K562 (cell line): ENCODE results near the gene ENPP7. TPM values are rescaled to one million over a fixed set of nuclear protein-coding genes. Genes with fewer than 3 reads are reported as not detected.

ENCODE experiments used
- GTF3C2 ChIP-seq: IDR thresholded peaks from 3 replicates; pipeline ENCODE4 v1.6.1; 2011; ENCODE audit warnings: borderline replicate concordance, mild to moderate bottlenecking, moderate library complexity; ENCODE audit not compliant: insufficient read length; ENCODE audit errors: extremely low read depth
- RUNX1 ChIP-seq: sonication (generic); IDR thresholded peaks from 2 replicates; pipeline ENCODE4 v1.6.1; 2016; ENCODE audit warnings: antibody characterized with exemption, low read depth
- USF2 ChIP-seq: sonication (generic); formaldehyde crosslinking; IDR thresholded peaks from 2 replicates; pipeline ENCODE4 v1.5.0; 2020; ENCODE audit warnings: missing genetic modification reagents
- ZNF512 ChIP-seq: IDR thresholded peaks from 2 replicates; pipeline ENCODE4 v1.6.1; 2016; ENCODE audit warnings: missing genetic modification characterization, missing compliant biosample characterization
- polyA plus RNA-seq, 8 experiments: library from polyadenylated mRNA; depleted of rRNA in 4 of 8; stranded (reverse) in 5 of 8; unstranded in 3 of 8; fragments of >200 nt; fragmentation: Nextera tagmentation in 2 of 8; fragmentation: Illumina TruSeq in 1 of 8; extraction: Ambion mirVana in 2 of 8; extraction: Trizol in 1 of 8; gene quantifications; 2 replicates each; pipeline versions ENCODE4 v1.2.1 to v1.2.3, GENCODE V29; 2011 to 2014; ENCODE audit warnings: inconsistent platforms in 1 of 8, missing spikeins in 1 of 8
- total RNA-seq, 7 experiments: library from RNA; depleted of rRNA in 6 of 7; stranded (reverse); fragments of >200 nt in 6 of 7; fragmentation: Illumina TruSeq in 2 of 7; extraction: Trizol in 2 of 7; gene quantifications; 2 replicates each; pipeline versions ENCODE4 v1.2.1 to v1.2.3, GENCODE V29; 2011 to 2021; ENCODE audit warnings: low replicate concordance in 1 of 7

The ENPP7 gene
- total and polyA plus RNA-seq, 9 of the 15 experiments (the other 6 are each of a cell fraction or from before 2014, with no cell fraction given): not detected

- peak; percentile 46; the same call in 1 of the 2 replicates for TF ChIP-seq ZNF512 (tag)
- TF ChIP-seq RUNX1: no peak
- TF ChIP-seq GTF3C2: no peak
- TF ChIP-seq USF2 (CRISPR knock-in tag): peak; percentile 58; the same call in 1 of the 2 replicates
Measured at GRCh38 chr17:79749156-79749815, 18.5 kb downstream of the ENPP7 start (continued).
